K562 (cell line): Measurements from ENCODE around the gene RARA. TPM values are rescaled to one million over a fixed set of nuclear protein-coding genes. Genes with fewer than 3 reads are reported as not detected.

ENCODE experiments used
- CUX1 ChIP-seq: fragments of 200-800 bp; sonication (Bioruptor generic); IDR thresholded peaks from 2 replicates; pipeline ENCODE4 v1.6.1; 2016; ENCODE audit warnings: missing genetic modification characterization, missing compliant biosample characterization
- DLX4 ChIP-seq: fragments of 250-450 bp; sonication (Bioruptor Pico); IDR thresholded peaks from 2 replicates; pipeline ENCODE4 v1.6.1; 2021; ENCODE audit warnings: mild to moderate bottlenecking
- FOXP4 ChIP-seq: sonication (generic); formaldehyde crosslinking; IDR thresholded peaks from 2 replicates; pipeline ENCODE4 v1.8.0; 2022; ENCODE audit warnings: mild to moderate bottlenecking, missing genetic modification reagents, borderline replicate concordance
- L3MBTL2 ChIP-seq: fragments of 450-650 bp; IDR thresholded peaks from 2 replicates; pipeline ENCODE4 v1.6.1; 2016; ENCODE audit warnings: mild to moderate bottlenecking, moderate library complexity
- MECOM ChIP-seq: fragments of 250-450 bp; sonication (Bioruptor Pico); IDR thresholded peaks from 2 replicates; pipeline ENCODE4 v1.8.0; 2022; ENCODE audit warnings: inconsistent platforms
- MYBL2 ChIP-seq, 2 experiments: fragments of 450-650 bp in 1 of 2; sonication (generic) in 1 of 2; formaldehyde crosslinking in 1 of 2; IDR thresholded peaks; 2 replicates each; pipeline versions ENCODE4 v1.6.1 to v1.8.1; 2017 to 2022; ENCODE audit warnings: borderline replicate concordance in 1 of 2, inconsistent platforms in 1 of 2, low read depth in 1 of 2, mild to moderate bottlenecking in 1 of 2, missing genetic modification reagents in 1 of 2, moderate library complexity in 1 of 2
- MYC ChIP-seq, 2 experiments: fragments of 250-450 bp in 1 of 2; sonication (Bioruptor Pico) in 1 of 2; IDR thresholded peaks; 2 replicates each; pipeline versions ENCODE4 v1.5.1 to v1.6.1; 2012 to 2021; ENCODE audit warnings: low read depth in 2 of 2, borderline replicate concordance in 1 of 2, improper control_type of control experiment in 1 of 2, low read length in 1 of 2, mild to moderate bottlenecking in 1 of 2, moderate library complexity in 1 of 2
- NR3C1 ChIP-seq: sonication (generic); formaldehyde crosslinking; IDR thresholded peaks from 2 replicates; pipeline ENCODE4 v1.8.1; 2022; ENCODE audit warnings: missing genetic modification reagents
- OTX1 ChIP-seq: fragments of 450-650 bp; formaldehyde crosslinking; IDR thresholded peaks from 2 replicates; pipeline ENCODE4 v1.4.0; 2022; ENCODE audit warnings: mild to moderate bottlenecking
- PHF20 ChIP-seq: fragments of 450-650 bp; IDR thresholded peaks from 2 replicates; pipeline ENCODE4 v1.6.1; 2018; ENCODE audit not compliant: partially characterized antibody
- RUNX1 ChIP-seq: sonication (generic); IDR thresholded peaks from 2 replicates; pipeline ENCODE4 v1.6.1; 2016; ENCODE audit warnings: antibody characterized with exemption, low read depth
- ZC3H11A ChIP-seq: IDR thresholded peaks from 2 replicates; pipeline ENCODE4 v1.6.1; 2012; ENCODE audit warnings: low read depth, low read length, improper control_type of control experiment
- ZEB2 ChIP-seq: fragments of 450-650 bp; IDR thresholded peaks from 2 replicates; pipeline ENCODE4 v1.6.1; 2016
- ZNF395 ChIP-seq: fragments of 200-800 bp; sonication (Bioruptor generic); IDR thresholded peaks from 2 replicates; pipeline ENCODE4 v1.6.1; 2017; ENCODE audit warnings: missing genetic modification characterization, missing compliant biosample characterization
- ZNF436 ChIP-seq: fragments of 250-450, 450-650 bp; sonication (Bioruptor Pico); formaldehyde crosslinking; IDR thresholded peaks from 2 replicates; pipeline ENCODE4 v1.7.0; 2020; ENCODE audit warnings: mild to moderate bottlenecking
- ZNF696 ChIP-seq: fragments of 250-450 bp; sonication (Bioruptor Pico); conservative IDR thresholded peaks from 2 replicates; pipeline ENCODE4 v1.4.0; 2020; ENCODE audit warnings: mild to moderate bottlenecking, moderate library complexity
- ZNF766 ChIP-seq: fragments of 200-800 bp; sonication (Bioruptor generic); conservative IDR thresholded peaks from 2 replicates; pipeline ENCODE4 v1.6.1; 2016; ENCODE audit warnings: missing genetic modification characterization, missing compliant biosample characterization
- polyA plus RNA-seq, 8 experiments: library from polyadenylated mRNA; depleted of rRNA in 4 of 8; stranded (reverse) in 5 of 8; unstranded in 3 of 8; fragments of >200 nt; fragmentation: Nextera tagmentation in 2 of 8; fragmentation: Illumina TruSeq in 1 of 8; extraction: Ambion mirVana in 2 of 8; extraction: Trizol in 1 of 8; gene quantifications; 2 replicates each; pipeline versions ENCODE4 v1.2.1 to v1.2.3, GENCODE V29; 2011 to 2014; ENCODE audit warnings: inconsistent platforms in 1 of 8, missing spikeins in 1 of 8
- total RNA-seq, 7 experiments: library from RNA; depleted of rRNA in 6 of 7; stranded (reverse); fragments of >200 nt in 6 of 7; fragmentation: Illumina TruSeq in 2 of 7; extraction: Trizol in 2 of 7; gene quantifications; 2 replicates each; pipeline versions ENCODE4 v1.2.1 to v1.2.3, GENCODE V29; 2011 to 2021; ENCODE audit warnings: low replicate concordance in 1 of 7

Gene RARA
- total and polyA plus RNA-seq, 9 of the 15 experiments (the other 6 are each of a cell fraction or from before 2014, with no cell fraction given), result 0.10 to 28.0 (median 7.9) TPM

- no peak for TF ChIP-seq CUX1 (CRISPR knock-in tag)
- no peak for TF ChIP-seq NR3C1
- TF ChIP-seq L3MBTL2, result peak; percentile 85
- TF ChIP-seq ZEB2, result no peak
- no peak for TF ChIP-seq ZC3H11A
- TF ChIP-seq MYBL2 (IDR thresholded peaks at IDR 0.05; ENCODE audit: low read depth), result no peak
- TF ChIP-seq MYBL2 (CRISPR knock-in tag; IDR thresholded peaks at IDR 0.05; ENCODE audit: borderline replicate concordance), result no peak
- TF ChIP-seq DLX4 (CRISPR knock-in tag), result no peak
- no peak for TF ChIP-seq ZNF766 (CRISPR knock-in tag)
- TF ChIP-seq MYC (IDR thresholded peaks at IDR 0.05; ENCODE audit: low read depth, low read length), result peak; percentile 75
- TF ChIP-seq MYC (CRISPR knock-in tag; IDR thresholded peaks at IDR 0.05; ENCODE audit: borderline replicate concordance, low read depth), result no peak
- no peak for TF ChIP-seq RUNX1
- no peak for TF ChIP-seq FOXP4 (CRISPR knock-in tag)
- TF ChIP-seq ZNF696 (CRISPR knock-in tag), result no peak
- no peak for TF ChIP-seq ZNF395
- TF ChIP-seq PHF20, result peak; percentile 52
- no peak for TF ChIP-seq ZNF436 (CRISPR knock-in tag)
- no peak for TF ChIP-seq MECOM (CRISPR knock-in tag)
- no peak for TF ChIP-seq OTX1 (CRISPR knock-in tag)
Measured at GRCh38 chr17:40287494-40288369, 21.2 kb upstream of the RARA start, which contains the start of gene CDC6 (continued).
